Suprapubic skin (tissue), 4 donors: ENCODE measurements around the gene COL19A1. TPM values are rescaled to one million over a fixed set of nuclear protein-coding genes. Genes with fewer than 3 reads are reported as not detected.
"Not testable (repeated sequence)": the region's sequence is repeated elsewhere in the genome, so short reads cannot be mapped to it uniquely, and the experiment has no call there.

ENCODE experiments used
- DNase-seq, 2 donors: peaks; one replicate each; pipeline ENCODE4 v3.0.0-alpha.2; 2019; ENCODE audit warnings: low spot score in 2 of 2
- H3K27ac ChIP-seq: fragments of 200-600 bp; sonication (generic); one replicate; pipeline ENCODE4 v1.5.1; 2019
- H3K27me3 ChIP-seq: fragments of 200-600 bp; sonication (generic); one replicate; pipeline ENCODE4 v1.5.1; 2019
- H3K36me3 ChIP-seq: fragments of 200-600 bp; sonication (generic); one replicate; pipeline ENCODE4 v1.5.1; 2019
- H3K4me1 ChIP-seq: fragments of 200-600 bp; sonication (generic); one replicate; pipeline ENCODE4 v1.5.1; 2019
- H3K4me3 ChIP-seq: fragments of 200-600 bp; sonication (generic); one replicate; pipeline ENCODE4 v1.5.1; 2019; ENCODE audit warnings: mild to moderate bottlenecking
- H3K9me3 ChIP-seq: fragments of 200-600 bp; sonication (generic); one replicate; pipeline ENCODE4 v1.5.1; 2019
- CTCF ChIP-seq, 2 donors: fragments of 200-600 bp in 1 of 2; fragments of 450-650 bp in 1 of 2; sonication (generic) in 1 of 2; IDR thresholded peaks; one replicate each; pipeline ENCODE4 v1.5.1; 2016 to 2019; ENCODE audit warnings: antibody characterized with exemption in 2 of 2, mild to moderate bottlenecking in 1 of 2, moderate library complexity in 1 of 2
- EP300 ChIP-seq: sonication (generic); formaldehyde crosslinking; IDR thresholded peaks from one replicate; pipeline ENCODE4 v1.6.1; 2017; ENCODE audit warnings: antibody characterized with exemption
- POLR2A ChIP-seq, 2 donors: fragments of 450-650 bp; IDR thresholded peaks; one replicate each; pipeline ENCODE4 v1.6.1; 2017; ENCODE audit warnings: antibody characterized with exemption in 2 of 2, mild to moderate bottlenecking in 2 of 2, moderate library complexity in 2 of 2
- POLR2AphosphoS5 ChIP-seq, 3 donors: sonication (generic); formaldehyde crosslinking; IDR thresholded peaks; one replicate each; pipeline ENCODE4 v1.6.1; 2017; ENCODE audit warnings: antibody characterized with exemption in 3 of 3
- WGBS: methylation state at CpG from one replicate; pipeline ENCODE4 v1.1.5; 2018; 5-methylcytosine and 5-hydroxymethylcytosine counted together
- total RNA-seq, 4 donors: library from RNA; depleted of rRNA; stranded (reverse); fragments of >200 nt; gene quantifications; one replicate each; pipeline ENCODE4 v1.1.0, GENCODE V29; 2016

COL19A1 gene
- total RNA-seq, 4 donors from 2014 or later = 0.10 TPM; not detected in 3

GRCh38 chr6:69883551-69883950 is 17.2 kb downstream of the COL19A1 start:
- WGBS = 65% methylated on average over 4 of the region's 4 CpGs
- Histone ChIP-seq H3K36me3 (no peaks in the 10 kb centered on the region), H3K27ac (no peak overlapping the region), H3K27me3 (no peaks in the 10 kb centered on the region), H3K9me3 (no peaks in the 10 kb centered on the region), H3K4me3 (no peak overlapping the region), H3K4me1 (no peaks in the 10 kb centered on the region)
- DNase-seq = no peak
- TF ChIP-seq POLR2A (IDR thresholded peaks at IDR 0.05) (no peak), EP300 (no peak), CTCF (IDR thresholded peaks at IDR 0.05) (no peak), POLR2AphosphoS5 (IDR thresholded peaks at IDR 0.05) (no peak)

- DNase-seq = no peak
- H3K36me3 ChIP-seq = no peaks in the 10 kb centered on the region
- H3K4me1 ChIP-seq = no peaks in the 10 kb centered on the region
- H3K27me3 ChIP-seq = no peaks in the 10 kb centered on the region
- no peak for TF ChIP-seq POLR2A (IDR thresholded peaks at IDR 0.05)
- TF ChIP-seq EP300 = no peak
- TF ChIP-seq POLR2AphosphoS5 (IDR thresholded peaks at IDR 0.05) = no peak
- TF ChIP-seq CTCF (IDR thresholded peaks at IDR 0.05) = no peak
- no peak overlapping the region for H3K4me3 ChIP-seq
- H3K9me3 ChIP-seq = no peaks in the 10 kb centered on the region
- no peak overlapping the region for H3K27ac ChIP-seq
- WGBS = 95% methylated on average over 2 of the region's 2 CpGs
Observed at GRCh38 chr6:69884231-69884630, 17.9 kb downstream of the COL19A1 start.

- TF ChIP-seq EP300 (no peak), CTCF (IDR thresholded peaks at IDR 0.05) (no peak), POLR2A (IDR thresholded peaks at IDR 0.05) (no peak), POLR2AphosphoS5 (IDR thresholded peaks at IDR 0.05) (no peak)
- Histone ChIP-seq H3K4me1 (no peaks in the 10 kb centered on the region), H3K36me3 (no peaks in the 10 kb centered on the region), H3K4me3 (no peak overlapping the region), H3K27me3 (no peaks in the 10 kb centered on the region), H3K9me3 (no peaks in the 10 kb centered on the region), H3K27ac (no peak overlapping the region)
- 58% methylated on average over 1 of the region's 1 CpG for WGBS
- no peak for DNase-seq
Observed at GRCh38 chr6:69887026-69887425, 20.7 kb downstream of the COL19A1 start.

- Histone ChIP-seq H3K27ac (no peak overlapping the region), H3K36me3 (no peaks in the 10 kb centered on the region), H3K4me1 (no peaks in the 10 kb centered on the region), H3K9me3 (no peaks in the 10 kb centered on the region), H3K27me3 (no peaks in the 10 kb centered on the region), H3K4me3 (no peak overlapping the region)
- TF ChIP-seq POLR2AphosphoS5 (IDR thresholded peaks at IDR 0.05) (no peak), POLR2A (IDR thresholded peaks at IDR 0.05) (no peak), EP300 (no peak), CTCF (IDR thresholded peaks at IDR 0.05) (no peak)
- no peak for DNase-seq
- WGBS = 46% methylated on average over 5 of the region's 5 CpGs
Observed at GRCh38 chr6:69887714-69888345, 21.5 kb downstream of the COL19A1 start.

GRCh38 chr6:69888482-69889233 is 22.3 kb downstream of the COL19A1 start:
- Histone ChIP-seq H3K4me1 (no peaks in the 10 kb centered on the region), H3K4me3 (no peak overlapping the region), H3K36me3 (no peaks in the 10 kb centered on the region), H3K9me3 (no peaks in the 10 kb centered on the region), H3K27ac (no peak overlapping the region), H3K27me3 (no peaks in the 10 kb centered on the region)
- TF ChIP-seq CTCF (IDR thresholded peaks at IDR 0.05) (no peak), POLR2A (IDR thresholded peaks at IDR 0.05) (no peak), EP300 (no peak), POLR2AphosphoS5 (IDR thresholded peaks at IDR 0.05) (no peak)
- 71% methylated on average over 6 of the region's 6 CpGs for WGBS
- DNase-seq = no peak

GRCh38 chr6:69889234-69889974 is 23.0 kb downstream of the COL19A1 start:
- not testable (repeated sequence) for H3K9me3 ChIP-seq, H3K27ac ChIP-seq, H3K4me1 ChIP-seq, H3K4me3 ChIP-seq, DNase-seq, H3K36me3 ChIP-seq, H3K27me3 ChIP-seq
- WGBS = 87% methylated on average over 9 of the region's 9 CpGs

- H3K27ac ChIP-seq, H3K4me3 ChIP-seq, H3K27me3 ChIP-seq, DNase-seq, H3K4me1 ChIP-seq, H3K36me3 ChIP-seq, H3K9me3 ChIP-seq: not testable (repeated sequence)
- 88% methylated on average over 1 of the region's 1 CpG for WGBS
Observed at GRCh38 chr6:69892561-69892960, 26.2 kb downstream of the COL19A1 start.
